Endothelial cell of umbilical vein (primary cell): ENCODE results near the gene MS4A4A.

ENCODE experiments used
- EZH2 ChIP-seq: IDR thresholded peaks from 2 replicates; pipeline ENCODE4 v1.6.1; 2012; ENCODE audit warnings: borderline replicate concordance, low read depth, mild to moderate bottlenecking, moderate library complexity, low read length, inconsistent platforms; ENCODE audit not compliant: severe bottlenecking
- FOS ChIP-seq: IDR thresholded peaks from 2 replicates; pipeline ENCODE4 v1.6.1; 2011; ENCODE audit warnings: mild to moderate bottlenecking, low read length, moderate library complexity, borderline replicate concordance; ENCODE audit not compliant: insufficient read depth
- GATA2 ChIP-seq: IDR thresholded peaks from 2 replicates; pipeline ENCODE4 v1.7.0; 2011; ENCODE audit warnings: low read depth, mild to moderate bottlenecking, moderate library complexity, mixed read lengths, low read length; ENCODE audit not compliant: insufficient read length, insufficient read depth
- JUN ChIP-seq: IDR thresholded peaks from 2 replicates; pipeline ENCODE4 v1.6.1; 2011; ENCODE audit warnings: borderline replicate concordance, low read depth; ENCODE audit not compliant: insufficient read length, insufficient read depth
- MYC ChIP-seq: IDR thresholded peaks from one replicate; pipeline ENCODE4 v1.6.1; 2011; ENCODE audit warnings: mild to moderate bottlenecking, low read depth, low read length
- POLR2A ChIP-seq: IDR thresholded peaks from 2 replicates; pipeline ENCODE4 v1.6.1; 2012; ENCODE audit warnings: low read depth, mild to moderate bottlenecking, control low read depth, low read length
- POLR2AphosphoS5 ChIP-seq: IDR thresholded peaks from 2 replicates; pipeline ENCODE4 v1.6.1; 2012; ENCODE audit warnings: low read depth, mild to moderate bottlenecking, control low read depth, low read length, moderate library complexity; ENCODE audit not compliant: insufficient read depth
- TF ChIP-seq, protein P1 (sequence below), 2 donors: IDR thresholded peaks; 1 replicate in 1 of 2; 2 replicates in 1 of 2; pipeline ENCODE4 v1.5.1; 2011; ENCODE audit warnings: low read length in 2 of 2, mild to moderate bottlenecking in 2 of 2, moderate library complexity in 2 of 2, control low read depth in 1 of 2, inconsistent platforms in 1 of 2, low read depth in 1 of 2; ENCODE audit not compliant: insufficient read depth in 1 of 2; ENCODE audit errors: extremely low read depth in 1 of 2

DNA sequence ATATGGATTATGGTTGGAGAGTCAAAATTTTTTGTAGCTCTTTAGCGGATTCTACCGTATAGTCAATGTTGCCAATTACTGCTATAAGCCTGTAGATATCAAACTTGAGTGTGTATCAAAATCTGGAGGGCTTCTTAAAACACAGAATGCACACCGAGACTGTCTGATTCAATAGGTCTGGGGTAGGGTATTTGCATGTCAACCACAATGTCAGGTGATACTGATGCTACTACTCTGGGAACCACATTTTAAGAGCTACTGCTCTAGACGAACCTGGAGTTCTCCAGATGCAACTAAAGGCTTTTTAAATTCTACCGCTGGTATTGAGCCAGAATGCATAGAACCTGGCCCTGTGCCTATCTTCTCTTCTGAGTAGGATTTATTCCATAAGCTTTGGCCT is 15.8 kb upstream of the MS4A4A start:
- TF ChIP-seq, protein P1, sequence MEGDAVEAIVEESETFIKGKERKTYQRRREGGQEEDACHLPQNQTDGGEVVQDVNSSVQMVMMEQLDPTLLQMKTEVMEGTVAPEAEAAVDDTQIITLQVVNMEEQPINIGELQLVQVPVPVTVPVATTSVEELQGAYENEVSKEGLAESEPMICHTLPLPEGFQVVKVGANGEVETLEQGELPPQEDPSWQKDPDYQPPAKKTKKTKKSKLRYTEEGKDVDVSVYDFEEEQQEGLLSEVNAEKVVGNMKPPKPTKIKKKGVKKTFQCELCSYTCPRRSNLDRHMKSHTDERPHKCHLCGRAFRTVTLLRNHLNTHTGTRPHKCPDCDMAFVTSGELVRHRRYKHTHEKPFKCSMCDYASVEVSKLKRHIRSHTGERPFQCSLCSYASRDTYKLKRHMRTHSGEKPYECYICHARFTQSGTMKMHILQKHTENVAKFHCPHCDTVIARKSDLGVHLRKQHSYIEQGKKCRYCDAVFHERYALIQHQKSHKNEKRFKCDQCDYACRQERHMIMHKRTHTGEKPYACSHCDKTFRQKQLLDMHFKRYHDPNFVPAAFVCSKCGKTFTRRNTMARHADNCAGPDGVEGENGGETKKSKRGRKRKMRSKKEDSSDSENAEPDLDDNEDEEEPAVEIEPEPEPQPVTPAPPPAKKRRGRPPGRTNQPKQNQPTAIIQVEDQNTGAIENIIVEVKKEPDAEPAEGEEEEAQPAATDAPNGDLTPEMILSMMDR (IDR thresholded peaks at IDR 0.05; ENCODE audit: extremely low read depth in 1 of 2, insufficient read depth in 1 of 2, low read depth in 1 of 2, low read length in 2 of 2) = no peak
- TF ChIP-seq EZH2 (no peak), POLR2A (no peak), POLR2AphosphoS5 (no peak), MYC (no peak), GATA2 (no peak), JUN (no peak), FOS (no peak)
